HepG2 (cell line): Measurements from ENCODE around the gene MYO16.
"Not testable (repeated sequence)": the region's sequence is repeated elsewhere in the genome, so short reads cannot be mapped to it uniquely, and the experiment has no call there.

Experiments used
- EZH2 ChIP-seq: conservative IDR thresholded peaks from 2 replicates; pipeline ENCODE4 v1.6.1; 2012; ENCODE audit warnings: mild to moderate bottlenecking, low read depth, low read length, moderate library complexity
- GLI4 ChIP-seq: sonication (generic); formaldehyde crosslinking; IDR thresholded peaks from 2 replicates; pipeline ENCODE4 v1.5.1; 2020; ENCODE audit warnings: missing genetic modification reagents, mild to moderate bottlenecking, moderate library complexity, borderline replicate concordance
- NPAS2 ChIP-seq: sonication (generic); formaldehyde crosslinking; IDR thresholded peaks from 2 replicates; pipeline ENCODE4 v1.8.0; 2022; ENCODE audit warnings: mild to moderate bottlenecking, missing genetic modification reagents, borderline replicate concordance
- RAD51 ChIP-seq: fragments of 450-650 bp; IDR thresholded peaks from 2 replicates; pipeline ENCODE4 v1.6.1; 2016; ENCODE audit warnings: borderline replicate concordance
- SMAD3 ChIP-seq: sonication (generic); formaldehyde crosslinking; IDR thresholded peaks from 2 replicates; pipeline ENCODE4 v1.4.0; 2020; ENCODE audit warnings: missing genetic modification reagents

DNA sequence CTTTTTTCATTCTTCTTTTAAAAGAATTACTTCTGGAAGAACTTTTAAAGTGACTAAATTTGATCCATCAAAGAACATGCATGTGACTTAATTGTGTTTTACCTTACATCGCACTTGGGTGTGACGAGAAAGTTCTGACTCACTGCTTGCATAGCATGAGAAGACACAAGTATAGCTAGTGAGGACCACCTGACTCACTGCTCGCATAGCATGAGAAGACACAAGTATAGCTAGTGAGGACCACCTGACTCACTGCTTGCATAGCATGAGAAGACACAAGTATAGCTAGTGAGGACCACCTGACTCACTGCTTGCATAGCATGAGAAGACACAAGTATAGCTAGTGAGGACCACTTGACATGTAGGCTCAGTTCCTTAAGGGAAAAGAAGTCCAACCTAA is 362.0 kb downstream of the MYO16 start:
- not testable (repeated sequence) for TF ChIP-seq EZH2; RAD51; GLI4 (CRISPR knock-in tag); NPAS2; SMAD3
